GM12878 (cell line): Measurements from ENCODE around the gene MYO1H. TPM values are rescaled to one million over a fixed set of nuclear protein-coding genes. Genes with fewer than 3 reads are reported as not detected.

ENCODE experiments used
- ATAC-seq: fragments of 200-7000 bp; cut with Tn5 transposase; 3 replicates; pipeline ENCODE4 v1.9.1; 2020; ENCODE audit warnings: mild to moderate bottlenecking, moderate library complexity
- BruUV-seq: library from RNA; stranded (reverse); fragments of 400-500 nt; replicated peaks from 2 replicates; lab custom pipeline; 2021; lab: Mats Ljungman, UMichigan
- CTCF ChIA-PET: fragments of 300-600 bp; sonication (Branson Sonifier 250); formaldehyde crosslinking; extraction: SDS; loops from one replicate; lab custom pipeline; 2021; ENCODE audit warnings: inconsistent platforms; lab: Yijun Ruan, JAX
- POLR2A ChIA-PET: fragments of 350-600 bp; formaldehyde crosslinking; extraction: SDS; loops from one replicate; lab custom pipeline; 2021; ENCODE audit warnings: inconsistent platforms; lab: Charles Lee
- RAD21 ChIA-PET: fragments of 300-600 bp; sonication (Branson Sonifier 250); formaldehyde crosslinking; loops from one replicate; lab custom pipeline; 2023; ENCODE audit warnings: antibody characterized with exemption; ENCODE audit not compliant: unreplicated experiment; lab: Charles Lee
- SMC1A ChIA-PET: fragments of 300-600 bp; sonication (Branson Sonifier 250); formaldehyde crosslinking; loops from one replicate; lab custom pipeline; 2023; ENCODE audit not compliant: unreplicated experiment, uncharacterized antibody; lab: Charles Lee
- DNase-seq: peaks from one replicate; pipeline ENCODE4 v3.0.0-alpha.2; 2011; ENCODE audit warnings: low read depth, low spot score
- FAIRE-seq: peaks from 3 replicates; lab custom pipeline; 2011; peaks lifted over from hg19 to GRCh38; lab: Jason Lieb, UNC
- H2AFZ ChIP-seq: 2 replicates; pipeline ENCODE4 v1.6.0; 2011; ENCODE audit warnings: low read depth, low read length, control low read depth; ENCODE audit not compliant: control insufficient read depth
- H3K27ac ChIP-seq: 2 replicates; pipeline ENCODE4 v1.5.1; 2011; ENCODE audit warnings: control low read depth; ENCODE audit not compliant: control insufficient read depth, insufficient read depth
- H3K27me3 ChIP-seq, 2 experiments: replicated peaks in 1 of 2; 2 replicates each; pipeline versions ENCODE4 v1.6.0 to v1.6.1; 2011; ENCODE audit warnings: low read length in 1 of 2; ENCODE audit not compliant: control insufficient read depth in 2 of 2, insufficient read depth in 2 of 2
- H3K36me3 ChIP-seq, 2 experiments: 2 replicates each; pipeline ENCODE4 v1.5.1; 2011; ENCODE audit warnings: low read length in 1 of 2; ENCODE audit not compliant: control insufficient read depth in 2 of 2, insufficient read depth in 2 of 2
- H3K4me1 ChIP-seq: 2 replicates; pipeline ENCODE4 v1.6.1; 2011; ENCODE audit warnings: mild to moderate bottlenecking, low read length, moderate library complexity, mixed read lengths; ENCODE audit not compliant: control insufficient read depth, insufficient read depth
- H3K4me2 ChIP-seq: 2 replicates; pipeline ENCODE4 v1.6.0; 2011; ENCODE audit warnings: control low read depth; ENCODE audit not compliant: control insufficient read depth, insufficient read depth
- H3K4me3 ChIP-seq: fragments of 200-600 bp; sonication (generic); 2 replicates; pipeline ENCODE4 v1.5.1; 2016
- H3K79me2 ChIP-seq: 2 replicates; pipeline ENCODE4 v1.6.0; 2011; ENCODE audit warnings: low read length; ENCODE audit not compliant: control insufficient read depth, insufficient read depth
- H3K9ac ChIP-seq: 2 replicates; pipeline ENCODE4 v1.8.0; 2011; ENCODE audit warnings: low read length, control low read depth, mixed read lengths; ENCODE audit not compliant: control insufficient read depth, insufficient read depth
- H3K9me3 ChIP-seq: replicated peaks from 3 replicates; pipeline ENCODE4 v1.5.1; 2011; ENCODE audit warnings: mild to moderate bottlenecking, low read length; ENCODE audit not compliant: control insufficient read depth, insufficient read depth
- H4K20me1 ChIP-seq: 2 replicates; pipeline ENCODE4 v1.6.0; 2011; ENCODE audit not compliant: control insufficient read depth, insufficient read depth
- BMI1 ChIP-seq: fragments of 450-650 bp; IDR thresholded peaks from 2 replicates; pipeline ENCODE4 v1.6.1; 2016; ENCODE audit warnings: mild to moderate bottlenecking, moderate library complexity, borderline replicate concordance
- CEBPB ChIP-seq, 2 experiments: fragments of 150-350 bp in 1 of 2; IDR thresholded peaks; 2 replicates each; pipeline ENCODE4 v1.6.1; 2012 to 2014; ENCODE audit warnings: low read depth in 2 of 2, low read length in 2 of 2, borderline replicate concordance in 1 of 2, inconsistent platforms in 1 of 2
- CTCF ChIP-seq, 3 experiments: IDR thresholded peaks in 2 of 3; conservative IDR thresholded peaks in 1 of 3; 2 replicates each; pipeline ENCODE4 v1.5.1; 2011; ENCODE audit warnings: low read depth in 3 of 3, low read length in 3 of 3, mild to moderate bottlenecking in 3 of 3, control low read depth in 2 of 3, moderate library complexity in 2 of 3, inconsistent platforms in 1 of 3, mixed read lengths in 1 of 3; ENCODE audit not compliant: control insufficient read depth in 2 of 3, insufficient read depth in 1 of 3; ENCODE audit errors: extremely low read depth in 1 of 3
- EED ChIP-seq: sonication (generic); IDR thresholded peaks from 2 replicates; pipeline ENCODE4 v1.6.1; 2016; ENCODE audit warnings: antibody characterized with exemption, low read depth
- ETV6 ChIP-seq, 2 experiments: fragments of 450-650 bp in 1 of 2; IDR thresholded peaks in 1 of 2; conservative IDR thresholded peaks in 1 of 2; 2 replicates each; pipeline ENCODE4 v1.6.1; 2014; ENCODE audit warnings: antibody characterized with exemption in 1 of 2, borderline replicate concordance in 1 of 2, low read depth in 1 of 2, mild to moderate bottlenecking in 1 of 2, moderate library complexity in 1 of 2
- RAD51 ChIP-seq: fragments of 450-650 bp; IDR thresholded peaks from 2 replicates; pipeline ENCODE4 v1.6.1; 2016; ENCODE audit warnings: moderate library complexity, mild to moderate bottlenecking, inconsistent platforms
- RB1 ChIP-seq: fragments of 450-650 bp; formaldehyde crosslinking; IDR thresholded peaks from 2 replicates; pipeline ENCODE4 v1.6.1; 2017; ENCODE audit warnings: mild to moderate bottlenecking, borderline replicate concordance
- WGBS: methylation state at CpG from one replicate; pipeline ENCODE4 v1.1.6; 2016; ENCODE audit warnings: low lambda C conversion rate; ENCODE audit not compliant: insufficient replicate concordance, insufficient coverage; ENCODE audit errors: missing lambda C conversion rate; 5-methylcytosine and 5-hydroxymethylcytosine counted together
- in situ Hi-C: fragments of 300-500 bp; cut with MboI; formaldehyde crosslinking; loops from 9 replicates; pipeline ENCODE4 v1.14.3; 2018; ENCODE audit warnings: mixed read lengths
- intact Hi-C: fragments of 100-400 bp; cut with micrococcal nuclease; formaldehyde crosslinking; loops from one replicate; pipeline ENCODE4 v1.14.2; 2022; ENCODE audit not compliant: unreplicated experiment
- polyA plus RNA-seq, 11 experiments: library from polyadenylated mRNA; depleted of rRNA in 4 of 11; unstranded in 6 of 11; stranded (reverse) in 5 of 11; fragments of >200 nt; fragmentation: Nextera tagmentation in 4 of 11; fragmentation: Illumina TruSeq in 1 of 11; extraction: Ambion mirVana in 4 of 11; extraction: Trizol in 1 of 11; gene quantifications; 1 replicate in 1 of 11; 2 replicates in 10 of 11; pipeline versions ENCODE4 v1.2.1 to v1.2.3, GENCODE V29; 2011 to 2016; ENCODE audit warnings: inconsistent platforms in 2 of 11, missing spikeins in 2 of 11, low read depth in 1 of 11
- total RNA-seq, 4 experiments: library from RNA; depleted of rRNA in 3 of 4; stranded (reverse); fragments of >200 nt in 3 of 4; fragmentation: Illumina TruSeq in 1 of 4; extraction: Trizol in 1 of 4; gene quantifications; 2 replicates each; pipeline versions ENCODE4 v1.2.1 to v1.2.3, GENCODE V29; 2013 to 2021

MYO1H gene
- total and polyA plus RNA-seq, 10 of the 15 experiments (the other 5 are each of a cell fraction or from before 2014, with no cell fraction given), result 0.05 TPM; not detected in 9

GRCh38 chr12:109487181-109488050, 139.7 kb downstream of the MYO1H start:
- ATAC-seq (no peak), FAIRE-seq (no peak), DNase-seq (no peak)
- H3K4me1 ChIP-seq, result no peaks in the 10 kb centered on the region
- peaks cover 4 to 17% of the 10 kb centered on the region in 2 experiments for H3K36me3 ChIP-seq
- H3K79me2 ChIP-seq, result no peaks in the 10 kb centered on the region
- RAD21 ChIA-PET, result no interaction called here
- SMC1A ChIA-PET, result no interaction called here
- H3K4me3 ChIP-seq, result no peak overlapping the region
- in situ Hi-C loops, result no loop called here
- TF ChIP-seq BMI1, result no peak
- no peak overlapping the region for H3K27ac ChIP-seq
- H3K9ac ChIP-seq, result no peak overlapping the region
- CTCF ChIA-PET, result no interaction called here
- WGBS, result 88% methylated on average over 9 of the region's 9 CpGs
- no peaks in the 10 kb centered on the region for H3K9me3 ChIP-seq
- intact Hi-C loops, result no loop called here
- no peak overlapping the region for H3K4me2 ChIP-seq
- no peaks in the 10 kb centered on the region for H4K20me1 ChIP-seq
- POLR2A ChIA-PET, result no interaction called here
- no peaks in the 10 kb centered on the region for H3K27me3 ChIP-seq
- no TSS peak for BruUV-seq
- H2AFZ ChIP-seq, result no peak overlapping the region

- Histone ChIP-seq H3K9me3 (no peaks in the 10 kb centered on the region), H3K9ac (no peak overlapping the region), H3K27ac (no peak overlapping the region), H4K20me1 (no peaks in the 10 kb centered on the region), H3K36me3 (peaks cover 4 to 17% of the 10 kb centered on the region in 2 experiments), H3K4me3 (no peak overlapping the region), H3K27me3 (no peaks in the 10 kb centered on the region), H3K79me2 (no peaks in the 10 kb centered on the region), H2AFZ (no peak overlapping the region), H3K4me1 (no peaks in the 10 kb centered on the region), H3K4me2 (no peak overlapping the region)
- intact Hi-C loops, result no loop called here
- FAIRE-seq (no peak), ATAC-seq (no peak), DNase-seq (no peak)
- in situ Hi-C loops, result no loop called here
- ChIA-PET SMC1A (no interaction called here), CTCF (no interaction called here), RAD21 (no interaction called here), POLR2A (no interaction called here)
- BruUV-seq, result no TSS peak
- TF ChIP-seq EED (no peak), CEBPB (IDR thresholded peaks at IDR 0.05; ENCODE audit: borderline replicate concordance in 1 of 2, low read depth in 2 of 2, low read length in 2 of 2) (no peak), RB1 (no peak), RAD51 (no peak), CTCF (IDR thresholded peaks at IDR 0.05 in 2 of 3, conservative IDR thresholded peaks at IDR 0.05 in 1 of 3; ENCODE audit: control insufficient read depth in 2 of 3, extremely low read depth in 1 of 3, insufficient read depth in 1 of 3, low read depth in 3 of 3, low read length in 3 of 3) (no peak), ETV6 (conservative IDR thresholded peaks at IDR 0.05 in 1 of 2, IDR thresholded peaks at IDR 0.05 in 1 of 2; ENCODE audit: borderline replicate concordance in 1 of 2, low read depth in 1 of 2) (no peak)
- 80% methylated on average over 7 of the region's 7 CpGs for WGBS
Measured at GRCh38 chr12:109488051-109488665, 140.5 kb downstream of the MYO1H start.
